Heart left ventricle (tissue), 16 donors: ENCODE data around the gene RECK. TPM values are rescaled to one million over a fixed set of nuclear protein-coding genes. Genes with fewer than 3 reads are reported as not detected.

Source experiments
- ATAC-seq, 4 donors: fragments of 200-7000 bp; cut with Tn5 transposase; one replicate each; pipeline ENCODE4 v1.9.1; 2020 to 2022; ENCODE audit warnings: moderate library complexity in 4 of 4, mild to moderate bottlenecking in 3 of 4, moderate number of reproducible peaks in 1 of 4
- DNase-seq, 5 donors: peaks; one replicate each; pipeline ENCODE4 v3.0.0-alpha.2; 2020
- H3K27ac ChIP-seq, 12 donors: fragments of 200-600 bp; sonication (generic) in 4 of 12; one replicate each; pipeline versions ENCODE4 v1.5.0 to v1.8.0; 2016 to 2022; ENCODE audit warnings: mild to moderate bottlenecking in 2 of 12
- H3K27me3 ChIP-seq, 9 donors: fragments of 200-600 bp; sonication (generic) in 2 of 9; one replicate each; pipeline versions ENCODE4 v1.5.1 to v1.8.0; 2016 to 2022; ENCODE audit warnings: mild to moderate bottlenecking in 3 of 9
- H3K36me3 ChIP-seq, 9 donors: fragments of 200-600 bp; sonication (generic) in 2 of 9; one replicate each; pipeline versions ENCODE4 v1.5.0 to v1.8.0; 2018 to 2022; ENCODE audit warnings: mild to moderate bottlenecking in 2 of 9
- H3K4me1 ChIP-seq, 12 donors: fragments of 200-600 bp; sonication (generic) in 4 of 12; one replicate each; pipeline versions ENCODE4 v1.5.0 to v1.8.0; 2016 to 2022; ENCODE audit warnings: mild to moderate bottlenecking in 3 of 12
- H3K4me3 ChIP-seq, 12 donors: fragments of 200-600 bp; sonication (generic) in 4 of 12; one replicate each; pipeline versions ENCODE4 v1.5.0 to v1.8.0; 2017 to 2022; ENCODE audit warnings: mild to moderate bottlenecking in 9 of 12, moderate library complexity in 4 of 12
- H3K9me3 ChIP-seq, 12 donors: fragments of 200-600 bp; sonication (generic) in 4 of 12; one replicate each; pipeline versions ENCODE4 v1.5.0 to v1.8.0; 2016 to 2022; ENCODE audit warnings: mild to moderate bottlenecking in 1 of 12
- CTCF ChIP-seq, 12 donors: fragments of 200-600 bp; sonication (generic) in 4 of 12; IDR thresholded peaks; one replicate each; pipeline versions ENCODE4 v1.5.0 to v1.8.0; 2018 to 2022; ENCODE audit warnings: antibody characterized with exemption in 12 of 12, mild to moderate bottlenecking in 5 of 12
- POLR2A ChIP-seq, 2 donors: fragments of 450-650 bp; IDR thresholded peaks; one replicate each; pipeline ENCODE4 v1.6.1; 2017; ENCODE audit warnings: antibody characterized with exemption in 2 of 2, mild to moderate bottlenecking in 2 of 2, moderate library complexity in 2 of 2
- WGBS, 4 donors: extraction: QIAGEN DNeasy Blood & Tissue Kit in 2 of 4; methylation state at CpG; one replicate each; pipeline versions ENCODE4 v1.1.5 to v1.1.7; 2013 to 2018; 5-methylcytosine and 5-hydroxymethylcytosine counted together
- intact Hi-C, 10 donors: fragments of 100-400 bp; cut with DNase I; formaldehyde crosslinking; loops; one replicate each; pipeline versions ENCODE4 v1.11.1 to v1.14.2; 2022
- polyA plus RNA-seq, 2 donors: library from polyadenylated mRNA; stranded (reverse); fragments of 200-250 nt; gene quantifications; one replicate each; pipeline ENCODE4 v1.2.3, GENCODE V29; 2013
- total RNA-seq, 9 donors: library from RNA; depleted of rRNA in 2 of 9; stranded (reverse); fragments of >200 nt in 2 of 9; fragmentation: NEBNext Ultra II Directional in 3 of 9; extraction: Animal tissue kit (Norgen Biotek cat#: 25700) in 3 of 9; gene quantifications; one replicate each; pipeline versions ENCODE4 v1.1.0 to v1.2.4, GENCODE V29; 2016 to 2023
- donor health status: ischemic (EF 13 %, LVEDD 7.1; RV severe dilation, severe dysfunction).
- donor health status: healthy with polysubstance abuse.
- donor health status: DM: no; HTN: yes; CAD: no.
- donor health status: DM: no; HTN: no; CAD: no.
- donor health status: ischemic (EF 25% LVEDD 6.9; RV normal size, moderate dysfunction).
- donor health status: ischemic (EF 25% LVEDD 5.7; RV mildly dilated, moderate dysfunction).
- donor health status: healthy.
- donor health status: DM: yes; HTN: yes; CAD: no.
- donor health status: ischemic (EF 35%, LVEDD 5.7; RV mildly dilated, moderate dysfunction).
- donor health status: nonischemic (EF 11% LVEDD 7.7; RV severe dilation, severe dysfunction).
- donor health status: DM: yes; HTN: yes; CAD: no.
- donor health status: PGD.
- donor health status: ischemic (EF 29% LVEDD 5.4; RV normal size, mild dysfunction).
- donor health status: nonischemic (EF 23%, LVEDD 6.1; RV moderate dilation, normal function).

The RECK gene
- total and polyA plus RNA-seq, 11 donors = 2.5 to 10.2 (median 4.9) TPM

- peaks cover 0 to 4% (median 0%) of the 10 kb centered on the region in 9 donors for H3K27me3 ChIP-seq
- H3K27ac ChIP-seq = no peak within 1 kb of the TSS
- no peaks in the 10 kb centered on the region for H3K36me3 ChIP-seq
- intact Hi-C loops = loop anchor here in 5 of 10 donors (5.0 to 10.0 kb wide), 4 partner anchors 67 to 214 kb away; partner anchors contain the start of gene OR2S2 (in 3 of the 5)
- no peak within 1 kb of the TSS for H3K4me3 ChIP-seq
- peaks cover 0 to 23% (median 7%) of the 10 kb centered on the region in 12 donors for H3K4me1 ChIP-seq
- DNase-seq = no peak
- ATAC-seq = no peak
- H3K9me3 ChIP-seq = no peaks in the 10 kb centered on the region
- WGBS, 4 donors = 89 to 91% (median 90%) methylated on average over 6 of the region's 6 CpGs
- no peak for TF ChIP-seq CTCF (IDR thresholded peaks at IDR 0.05)
- no peak for TF ChIP-seq POLR2A (IDR thresholded peaks at IDR 0.05)
Observed at GRCh38 chr9:36169166-36169565, 132.5 kb downstream of the RECK start, which contains the start of gene CCIN. CCIN (plus strand) TSS chr9:36169388; CDS start chr9:36169503, 115 bp downstream.

- WGBS, 4 donors = 94 to 96% (median 95%) methylated on average over 15 to 17 of the region's 17 CpGs
- Histone ChIP-seq H3K36me3 (no peaks in the 10 kb centered on the region), H3K27me3 (peaks cover 0 to 4% (median 0%) of the 10 kb centered on the region in 9 donors), H3K4me3 (no peak overlapping the region), H3K9me3 (no peaks in the 10 kb centered on the region), H3K27ac (no peak overlapping the region), H3K4me1 (peaks cover 0 to 20% (median 7%) of the 10 kb centered on the region in 12 donors)
- TF ChIP-seq POLR2A (IDR thresholded peaks at IDR 0.05) (no peak), CTCF (IDR thresholded peaks at IDR 0.05) (no peak)
- DNase-seq = no peak
- ATAC-seq = no peak
- intact Hi-C loops = loop anchor here in 5 of 10 donors (5.0 to 10.0 kb wide), 5 partner anchors 45 to 215 kb away; partner anchors contain the start of gene OR2S2 (in 3 of the 5)
Observed at GRCh38 chr9:36169708-36170107, 133.0 kb downstream of the RECK start.

DNA sequence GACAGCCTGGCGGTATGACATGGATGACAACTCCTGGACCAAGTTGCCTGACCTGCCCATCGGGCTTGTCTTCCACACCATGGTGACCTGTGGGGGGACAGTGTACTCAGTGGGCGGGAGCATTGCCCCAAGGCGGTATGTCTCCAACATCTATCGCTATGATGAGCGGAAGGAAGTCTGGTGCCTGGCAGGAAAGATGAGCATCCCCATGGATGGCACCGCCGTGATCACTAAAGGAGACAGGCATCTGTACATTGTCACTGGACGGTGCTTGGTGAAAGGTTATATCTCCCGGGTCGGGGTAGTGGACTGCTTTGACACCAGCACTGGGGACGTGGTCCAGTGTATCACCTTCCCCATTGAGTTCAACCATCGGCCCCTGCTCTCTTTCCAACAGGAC lies 133.8 kb downstream of the RECK start:
- WGBS, 4 donors = 92 to 96% (median 95%) methylated on average over 11 to 13 of the region's 13 CpGs
- H3K4me1 ChIP-seq = peaks cover 0 to 13% (median 7%) of the 10 kb centered on the region in 12 donors
- intact Hi-C loops = loop anchor here in 1 of 10 donors (10.0 kb wide), 1 partner anchor 46 kb away; no protein-coding TSS in a partner anchor
- H3K36me3 ChIP-seq = no peaks in the 10 kb centered on the region
- no peaks in the 10 kb centered on the region for H3K9me3 ChIP-seq
- no peak overlapping the region for H3K27ac ChIP-seq
- H3K27me3 ChIP-seq = peaks cover 0 to 4% (median 0%) of the 10 kb centered on the region in 9 donors
- ATAC-seq (no peak), DNase-seq (no peak)
- H3K4me3 ChIP-seq = no peak overlapping the region
- TF ChIP-seq CTCF (IDR thresholded peaks at IDR 0.05) (no peak), POLR2A (IDR thresholded peaks at IDR 0.05) (no peak)

DNA sequence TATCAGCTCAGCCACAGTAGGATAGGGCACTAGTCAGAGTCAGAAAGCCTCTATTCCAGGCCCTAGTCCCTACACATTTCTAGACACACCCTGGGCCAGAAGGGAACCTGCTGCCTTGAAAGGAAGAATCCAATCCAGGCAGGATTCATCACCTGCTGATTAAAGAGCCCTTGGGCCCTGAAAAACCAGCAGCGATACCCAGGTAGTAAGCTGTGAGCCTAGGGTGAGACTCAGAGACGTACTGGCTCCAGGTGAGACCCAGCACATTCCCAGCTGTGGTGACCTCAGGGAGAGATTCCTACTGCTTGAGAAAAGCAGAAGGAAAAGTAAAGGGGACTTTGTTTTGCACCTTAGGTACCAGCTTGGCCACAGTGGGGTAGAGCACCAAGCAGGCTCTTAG lies 137.1 kb downstream of the RECK start:
- Histone ChIP-seq H3K4me3 (no peak overlapping the region), H3K27ac (no peak overlapping the region), H3K4me1 (no peaks in the 10 kb centered on the region), H3K27me3 (no peaks in the 10 kb centered on the region), H3K36me3 (no peaks in the 10 kb centered on the region), H3K9me3 (no peaks in the 10 kb centered on the region)
- 90 to 99% (median 96%) methylated on average over 2 of the region's 2 CpGs for WGBS, 4 donors
- TF ChIP-seq CTCF (IDR thresholded peaks at IDR 0.05) (no peak), POLR2A (IDR thresholded peaks at IDR 0.05) (no peak)
- intact Hi-C loops = loop anchor here in 1 of 10 donors (10.0 kb wide), 1 partner anchor 49 kb away; no protein-coding TSS in a partner anchor
- no peak for DNase-seq
- ATAC-seq = no peak

Other genes with a start within 250 kb of the RECK start
- 10 to 100 TPM; 15.2 to 36.4 (median 23.7) TPM for gene NPR2, start 245.3 kb upstream of the RECK start, total RNA-seq
- gene NPR2, start 245.3 kb upstream of the RECK start, polyA plus RNA-seq = 10 to 100 TPM; 10.2 to 14.5 TPM
- 1 to 10 TPM; 1.5 to 4.0 (median 2.5) TPM for gene SPAG8, start 224.7 kb upstream of the RECK start, total RNA-seq
- gene SPAG8, start 224.7 kb upstream of the RECK start, polyA plus RNA-seq = 1 to 10 TPM in 1 of 2 donors, under 1 TPM in 1; 0.58 to 4.2 TPM
- gene HINT2, start 221.9 kb upstream of the RECK start, total RNA-seq = 10 to 100 TPM; 48.7 to 77.5 (median 57.4) TPM
- 100 to 1,000 TPM in 1 of 2 donors, 10 to 100 TPM in 1; 51.4 to 139 TPM for gene HINT2, start 221.9 kb upstream of the RECK start, polyA plus RNA-seq
- not detected for gene FAM221B, start 208.2 kb upstream of the RECK start, total RNA-seq
- not detected for gene FAM221B, start 208.2 kb upstream of the RECK start, polyA plus RNA-seq
- gene TMEM8B, start 207.7 kb upstream of the RECK start, total RNA-seq = 10 to 100 TPM; 10.8 to 21.4 (median 18.2) TPM
- gene TMEM8B, start 207.7 kb upstream of the RECK start, polyA plus RNA-seq = 1 to 10 TPM; 7.9 to 8.1 TPM
- not detected for gene OR13J1, start 166.5 kb upstream of the RECK start, total RNA-seq
- gene OR13J1, start 166.5 kb upstream of the RECK start, polyA plus RNA-seq = not detected
- gene HRCT1, start 130.7 kb upstream of the RECK start, total RNA-seq = 1 to 10 TPM in 8 of 9 donors, under 1 TPM in 1; 0.97 to 9.5 (median 4.4) TPM
- 1 to 10 TPM; 3.7 to 6.3 TPM for gene HRCT1, start 130.7 kb upstream of the RECK start, polyA plus RNA-seq
- 10 to 100 TPM in 2 of 9 donors, 1 to 10 TPM in 7; 4.1 to 10.3 (median 6.8) TPM for gene SPAAR, start 127.4 kb upstream of the RECK start, total RNA-seq
- 10 to 100 TPM in 1 of 2 donors, 1 to 10 TPM in 1; 7.4 to 11.3 TPM for gene SPAAR, start 127.4 kb upstream of the RECK start, polyA plus RNA-seq
- not detected for gene OR2S2, start 78.8 kb upstream of the RECK start, total RNA-seq
- not detected for gene OR2S2, start 78.8 kb upstream of the RECK start, polyA plus RNA-seq
- 10 to 100 TPM in 3 of 9 donors, 1 to 10 TPM in 6; 4.7 to 33.0 (median 7.6) TPM for gene GLIPR2, start 99.8 kb downstream of the RECK start, total RNA-seq
- 10 to 100 TPM in 1 of 2 donors, 1 to 10 TPM in 1; 4.9 to 15.2 TPM for gene GLIPR2, start 99.8 kb downstream of the RECK start, polyA plus RNA-seq
- under 1 TPM in 4 of 9 donors, not detected in 5; 0.09 to 0.20 (median 0.15) TPM for gene CCIN, start 132.5 kb downstream of the RECK start, total RNA-seq
- under 1 TPM in 1 of 2 donors, not detected in 1; 0.25 TPM for gene CCIN, start 132.5 kb downstream of the RECK start, polyA plus RNA-seq
- 100 to 1,000 TPM in 1 of 9 donors, 10 to 100 TPM in 8; 43.8 to 123 (median 61.8) TPM for gene CLTA, start 154.0 kb downstream of the RECK start, total RNA-seq
- 100 to 1,000 TPM in 1 of 2 donors, 10 to 100 TPM in 1; 40.8 to 139 TPM for gene CLTA, start 154.0 kb downstream of the RECK start, polyA plus RNA-seq
- 10 to 100 TPM; 10.4 to 22.0 (median 11.8) TPM for gene GNE, start 221.5 kb downstream of the RECK start, total RNA-seq
- 10 to 100 TPM in 1 of 2 donors, 1 to 10 TPM in 1; 3.7 to 14.0 TPM for gene GNE, start 221.5 kb downstream of the RECK start, polyA plus RNA-seq